NCI-H2196 (cell line): ENCODE measurements around the gene MAGI1.
A peak's percentile ranks its signal among the peaks of the same experiment; 100 is the strongest.

Experiments used
- DNase-seq: peaks from one replicate; lab custom pipeline; 2025; ENCODE audit not compliant: unreplicated experiment; lab: John Stamatoyannopoulos, UW

MAGI1 gene

DNA sequence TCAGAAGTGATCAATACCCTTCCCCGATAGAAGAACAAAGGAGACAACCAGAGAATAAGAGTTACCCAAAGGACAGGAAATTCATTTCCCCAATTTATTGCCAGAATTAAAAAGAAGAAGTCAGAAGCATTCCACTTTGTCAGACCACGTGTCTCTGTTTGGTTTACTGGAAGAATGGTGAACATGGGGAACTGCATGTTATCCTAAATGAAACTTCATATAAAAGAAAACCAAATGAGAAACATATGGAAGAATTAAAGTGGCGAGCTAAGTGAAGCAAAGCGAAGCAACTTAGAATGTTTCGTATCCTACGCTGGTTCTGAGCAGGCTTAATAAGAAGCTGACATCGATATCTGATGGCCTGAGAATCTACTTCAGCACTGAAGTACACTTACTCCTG lies 190.7 kb downstream of the MAGI1 start:
- no peak for DNase-seq

GRCh38 chr3:65846936-65847335 lies 191.8 kb downstream of the MAGI1 start:
- DNase-seq: no peak

GRCh38 chr3:65844370-65844769 lies 194.3 kb downstream of the MAGI1 start:
- DNase-seq: no peak

DNA sequence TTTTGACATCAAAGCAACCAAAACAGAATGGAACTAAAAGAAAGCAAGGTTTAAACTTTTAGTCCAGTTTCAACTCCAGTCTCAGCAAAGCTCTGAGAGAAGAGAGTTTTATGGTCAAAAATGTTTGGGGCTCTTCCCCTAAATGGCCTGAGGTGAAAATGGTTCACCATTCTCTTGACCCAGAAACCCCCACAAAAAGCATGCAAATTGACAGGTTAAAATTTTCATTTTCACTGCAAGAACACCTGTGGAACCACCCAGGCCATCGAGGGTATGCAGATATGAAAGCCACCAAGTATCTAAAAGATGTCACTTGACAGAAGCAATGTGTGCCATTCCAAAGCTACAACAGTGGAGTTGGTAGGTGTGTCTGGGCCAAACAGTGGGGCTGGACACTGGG lies 195.0 kb downstream of the MAGI1 start:
- no peak for DNase-seq

GRCh38 chr3:65837604-65838003 lies 201.1 kb downstream of the MAGI1 start:
- no peak for DNase-seq

GRCh38 chr3:65836047-65836446 lies 202.7 kb downstream of the MAGI1 start:
- DNase-seq: no peak

DNA sequence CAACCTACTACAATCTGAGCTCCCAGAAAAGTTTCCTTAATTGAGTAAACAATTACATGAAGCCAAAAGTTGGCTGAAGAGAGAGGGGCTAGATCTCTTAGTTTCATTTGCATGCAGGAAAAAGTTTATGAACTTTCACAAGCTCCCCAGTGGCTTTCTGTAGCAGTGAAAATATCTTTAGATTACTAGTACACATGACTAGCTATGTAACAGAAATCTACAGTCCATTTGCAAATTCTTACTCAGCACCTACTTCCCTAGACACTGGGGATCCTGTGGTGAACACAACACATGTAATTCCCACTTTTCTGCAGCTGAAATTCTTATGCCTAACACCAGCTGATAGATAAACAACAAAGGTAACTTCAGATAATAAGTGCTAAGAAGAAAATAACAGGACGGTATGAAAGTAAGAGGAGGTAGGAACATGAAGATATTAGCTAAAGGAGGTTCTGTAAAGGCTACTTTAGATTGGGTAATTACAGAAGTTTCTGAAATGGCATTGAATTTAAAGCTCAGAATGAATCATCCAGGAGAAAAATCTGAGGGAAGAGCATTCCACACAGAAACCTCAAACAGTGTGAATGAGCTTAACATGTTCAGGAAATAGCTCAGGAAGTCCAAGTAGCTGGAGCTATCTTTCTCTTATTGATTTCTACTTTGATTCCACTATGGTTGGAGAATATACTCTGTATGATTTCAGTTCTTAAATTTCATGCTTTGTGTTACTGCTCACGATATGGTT lies 204.8 kb downstream of the MAGI1 start:
- DNase-seq: no peak

- no peak for DNase-seq
These were observed 206.8 kb downstream of the MAGI1 start for GRCh38 chr3:65831733-65832425.

GRCh38 chr3:65830948-65831732 lies 207.6 kb downstream of the MAGI1 start:
- no peak for DNase-seq

- DNase-seq: no peak
These were observed 209.5 kb downstream of the MAGI1 start for GRCh38 chr3:65829228-65829627.

GRCh38 chr3:65828706-65829105 lies 210.0 kb downstream of the MAGI1 start:
- no peak for DNase-seq

DNA sequence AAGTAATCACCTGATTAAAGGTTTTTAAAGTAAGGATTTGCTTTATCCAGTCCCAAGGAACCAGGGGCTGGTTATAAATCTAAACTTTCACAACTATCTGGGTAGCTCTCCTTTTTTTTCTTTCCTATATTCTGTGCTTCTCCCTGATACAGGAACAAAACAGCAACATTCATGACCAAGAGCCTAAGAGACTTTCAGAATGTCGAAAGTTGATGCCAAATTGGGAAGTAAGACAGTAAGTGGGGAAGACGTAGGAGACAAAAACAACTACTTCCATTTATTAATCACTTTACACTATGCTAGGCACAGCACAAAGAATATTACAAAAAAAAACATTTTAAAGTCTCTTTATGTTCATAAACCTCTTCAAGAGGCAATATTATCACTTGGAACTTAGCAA lies 211.6 kb downstream of the MAGI1 start:
- DNase-seq: no peak

- no peak for DNase-seq
These were observed 214.6 kb downstream of the MAGI1 start for GRCh38 chr3:65824166-65824565.

- DNase-seq: no peak
These were observed 218.1 kb downstream of the MAGI1 start for GRCh38 chr3:65820600-65820999.

DNA sequence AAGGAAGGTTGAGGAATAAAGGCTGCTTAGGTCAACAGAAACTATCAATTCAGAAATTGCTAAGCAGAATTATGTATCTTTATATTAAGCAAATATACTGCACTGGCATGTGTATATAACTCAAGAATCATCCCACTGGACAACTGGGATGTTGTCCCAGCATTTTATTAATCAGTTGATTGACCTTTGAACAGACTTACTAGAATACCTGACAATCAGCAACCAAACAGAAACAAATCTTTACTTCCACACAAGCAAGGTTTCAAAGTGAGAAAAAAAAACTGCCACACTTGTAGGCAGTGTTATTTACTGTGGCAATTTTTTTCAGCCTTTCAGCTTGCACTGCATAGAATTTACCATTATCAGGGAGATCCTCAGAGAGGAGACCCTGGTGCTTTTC lies 218.8 kb downstream of the MAGI1 start:
- DNase-seq: no peak

- no peak for DNase-seq
These were observed 221.1 kb downstream of the MAGI1 start for GRCh38 chr3:65817553-65818126.

GRCh38 chr3:65816208-65816607 lies 222.5 kb downstream of the MAGI1 start:
- DNase-seq: no peak

DNA sequence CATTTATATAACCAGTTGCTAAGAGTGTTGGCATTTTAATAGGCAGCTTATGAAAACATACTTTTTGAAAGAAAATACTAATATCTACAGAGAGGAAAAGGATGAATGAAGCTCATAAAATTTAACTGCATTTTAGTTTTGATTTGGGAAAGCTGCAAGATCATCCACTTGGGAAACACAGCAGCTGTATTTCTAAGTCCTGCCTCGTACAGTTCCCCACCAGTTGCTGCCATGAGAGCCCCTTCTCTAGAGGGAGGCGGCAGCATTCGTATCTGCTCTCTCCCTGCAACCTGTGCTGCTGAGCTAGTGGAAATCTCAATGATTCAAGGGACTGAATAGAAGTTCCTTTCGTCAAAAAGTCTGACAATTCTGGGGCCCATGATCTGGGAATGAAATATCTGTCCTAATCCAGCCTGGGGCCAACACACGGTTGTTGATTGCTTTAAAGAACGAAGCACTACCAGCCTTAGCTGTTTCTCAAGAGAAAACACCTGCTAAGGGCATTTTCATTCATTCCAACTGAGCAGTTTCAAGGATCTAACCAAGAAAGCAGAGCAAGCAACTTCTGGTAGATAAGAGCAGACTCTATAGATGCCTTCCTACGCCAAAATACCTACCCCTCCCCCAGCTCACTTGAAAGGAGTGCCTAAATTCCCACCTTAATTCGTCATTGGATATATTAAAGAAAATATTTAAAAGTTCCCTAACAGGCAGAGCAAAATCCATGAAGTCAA lies 223.7 kb downstream of the MAGI1 start:
- no peak for DNase-seq

DNA sequence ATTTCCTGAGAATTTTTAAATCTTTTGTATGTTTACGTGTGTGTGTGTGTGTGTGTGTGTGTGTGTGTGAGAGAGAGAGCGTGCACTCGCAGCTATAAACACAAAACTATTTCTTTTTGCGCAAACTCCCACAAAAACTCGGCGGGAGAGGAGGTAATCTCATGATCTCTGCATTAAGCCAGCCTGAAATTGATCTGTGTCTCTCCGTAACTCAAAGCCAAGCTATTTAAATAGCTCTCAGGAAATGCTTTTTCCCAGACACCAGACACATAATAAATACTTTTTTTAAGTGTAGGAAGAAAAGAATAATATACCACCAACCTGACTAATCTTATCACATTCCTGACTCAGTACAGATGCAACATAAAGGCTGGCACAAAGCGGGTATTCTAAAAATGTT lies 226.8 kb downstream of the MAGI1 start:
- no peak for DNase-seq

GRCh38 chr3:65811086-65811761 lies 227.5 kb downstream of the MAGI1 start:
- DNase-seq: peak; percentile 7
